SU-DHL-6 (cell line): ENCODE measurements around the gene SCARF2.
A peak's percentile ranks its signal among the peaks of the same experiment; 100 is the strongest.

Source experiments
- H2AFZ ChIP-seq: fragments of 200-600 bp; sonication (generic); 2 replicates; pipeline ENCODE4 v1.6.1; 2014; ENCODE audit warnings: low read depth, mild to moderate bottlenecking, moderate library complexity, mixed read lengths, antibody characterized with exemption, low read length; ENCODE audit not compliant: severe bottlenecking
- H3F3A ChIP-seq: fragments of 200-600 bp; shearing (Covaris generic); 2 replicates; pipeline ENCODE4 v1.6.0; 2016; ENCODE audit warnings: antibody characterized with exemption, mild to moderate bottlenecking; ENCODE audit not compliant: insufficient read depth
- H3K27ac ChIP-seq: fragments of 200-600 bp; sonication (generic); 2 replicates; pipeline ENCODE4 v1.5.1; 2016; ENCODE audit warnings: low read depth, mild to moderate bottlenecking, low read length, moderate library complexity, mixed read lengths
- H3K27me3 ChIP-seq: fragments of 200-600 bp; sonication (generic), shearing (Covaris generic); 2 replicates; pipeline ENCODE4 v1.6.0; 2014; ENCODE audit warnings: mild to moderate bottlenecking, low read length
- H3K36me3 ChIP-seq: fragments of 200-600 bp; sonication (generic); 2 replicates; pipeline ENCODE4 v1.6.1; 2014; ENCODE audit warnings: mild to moderate bottlenecking, low read length, mixed read lengths
- H3K4me2 ChIP-seq: fragments of 300-600, 200-600 bp; shearing (Covaris generic), sonication (generic); 2 replicates; pipeline ENCODE4 v1.6.0; 2014; ENCODE audit warnings: low read length, low read depth, mild to moderate bottlenecking; ENCODE audit not compliant: poor library complexity, severe bottlenecking
- H3K4me3 ChIP-seq: fragments of 200-600 bp; sonication (generic); 2 replicates; pipeline ENCODE4 v1.5.1; 2014; ENCODE audit warnings: antibody characterized with exemption, low read length, mild to moderate bottlenecking, mixed read lengths; ENCODE audit not compliant: insufficient read depth, poor library complexity, severe bottlenecking
- H3K79me2 ChIP-seq: fragments of 200-600 bp; sonication (generic); 2 replicates; pipeline ENCODE4 v1.6.1; 2014; ENCODE audit warnings: mild to moderate bottlenecking, low read length, moderate library complexity; ENCODE audit not compliant: insufficient read depth
- H3K9ac ChIP-seq: fragments of 200-600 bp; sonication (generic); 2 replicates; pipeline ENCODE4 v1.7.0; 2014; ENCODE audit warnings: mild to moderate bottlenecking, low read length
- H3K9me2 ChIP-seq: fragments of 200-600 bp; sonication (generic); replicated peaks from 2 replicates; pipeline ENCODE4 v1.6.1; 2014; ENCODE audit warnings: low read length; ENCODE audit not compliant: insufficient read depth
- H3K9me3 ChIP-seq: fragments of 200-600 bp; sonication (generic); 2 replicates; pipeline ENCODE4 v1.6.1; 2014; ENCODE audit warnings: low read length, mixed read lengths; ENCODE audit not compliant: insufficient read depth
- H4K20me1 ChIP-seq: fragments of 200-600 bp; sonication (generic); 2 replicates; pipeline ENCODE4 v1.6.1; 2014; ENCODE audit warnings: low read depth, mild to moderate bottlenecking, antibody characterized with exemption, low read length, moderate library complexity, mixed read lengths
- CTCF ChIP-seq: fragments of 200-600 bp; sonication (generic); IDR thresholded peaks from one replicate; pipeline ENCODE4 v1.5.1; 2017; ENCODE audit warnings: antibody characterized with exemption, mild to moderate bottlenecking, low read length, moderate library complexity; ENCODE audit not compliant: insufficient read depth, poor library complexity, severe bottlenecking
- EZH2phosphoT487 ChIP-seq: fragments of 200-600 bp; sonication (generic), shearing (Covaris generic); conservative IDR thresholded peaks from 2 replicates; pipeline ENCODE4 v1.6.1; 2018; ENCODE audit warnings: mild to moderate bottlenecking, antibody characterized with exemption, low read length, moderate library complexity, mixed read lengths

Gene SCARF2

DNA sequence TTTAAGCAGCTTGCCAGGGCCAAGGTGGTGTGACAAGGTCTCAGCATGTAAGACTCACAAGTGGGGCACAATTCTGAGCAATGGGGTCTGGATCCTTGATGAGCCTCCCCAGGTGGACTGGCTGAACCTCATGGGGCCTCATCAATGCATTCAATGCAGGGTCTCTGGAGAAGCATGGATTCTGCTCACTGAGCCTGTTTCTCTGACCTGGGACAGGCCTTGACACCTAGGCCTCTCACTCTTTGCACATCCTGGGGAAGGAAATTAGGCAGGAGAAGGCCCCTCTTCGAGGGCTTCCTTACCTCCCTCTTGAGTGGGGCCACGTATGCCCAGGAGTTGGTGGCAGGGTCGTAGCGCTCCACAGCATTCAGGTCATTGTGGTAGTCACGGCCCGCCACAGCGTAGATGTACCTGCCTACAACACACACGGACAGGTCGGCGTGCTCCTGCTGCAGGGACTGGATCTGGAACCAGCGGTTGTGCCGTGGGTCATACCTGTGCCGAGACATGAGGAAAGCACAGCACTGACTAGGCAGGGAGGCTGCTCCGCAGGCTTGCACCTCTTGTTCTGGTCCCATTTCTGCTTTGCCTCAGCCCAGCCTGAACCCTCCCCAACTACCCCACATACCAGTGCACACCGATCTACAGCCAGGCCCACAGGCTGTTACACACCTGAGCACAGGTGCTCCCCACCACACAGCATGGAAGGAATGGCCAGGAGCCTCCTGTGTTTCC lies 20.0 kb upstream of the SCARF2 start:
- H3K27ac ChIP-seq, result no peak overlapping the region
- no peak overlapping the region for H2AFZ ChIP-seq
- no peaks in the 10 kb centered on the region for H3K79me2 ChIP-seq
- H3K4me3 ChIP-seq, result no peak overlapping the region
- no peak for TF ChIP-seq CTCF
- no peak for TF ChIP-seq EZH2phosphoT487
- no peaks in the 10 kb centered on the region for H4K20me1 ChIP-seq
- H3K36me3 ChIP-seq, result no peaks in the 10 kb centered on the region
- no peaks in the 10 kb centered on the region for H3F3A ChIP-seq
- no peak overlapping the region for H3K4me2 ChIP-seq
- H3K9ac ChIP-seq, result no peak overlapping the region
- no peaks in the 10 kb centered on the region for H3K9me2 ChIP-seq
- H3K9me3 ChIP-seq, result no peaks in the 10 kb centered on the region
- no peaks in the 10 kb centered on the region for H3K27me3 ChIP-seq

DNA sequence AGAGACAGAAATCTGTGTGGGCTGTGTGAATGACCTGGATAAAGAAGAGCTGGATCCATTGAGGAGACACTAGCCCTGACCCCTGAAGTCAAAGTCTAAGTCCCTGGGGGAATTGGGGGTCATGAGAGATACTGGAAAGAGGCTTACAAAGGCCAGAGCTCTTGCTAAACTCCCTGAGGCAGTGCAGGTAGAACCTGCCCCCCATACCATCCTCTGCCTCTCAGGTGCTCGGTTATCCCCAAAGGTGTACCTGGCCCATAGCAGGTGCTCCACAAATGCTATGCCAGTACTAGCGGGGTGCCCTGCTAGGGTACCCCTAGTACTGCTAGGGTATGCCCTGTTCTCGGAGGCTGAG lies 19.1 kb upstream of the SCARF2 start:
- H3K9me3 ChIP-seq, result no peaks in the 10 kb centered on the region
- H3K36me3 ChIP-seq, result no peaks in the 10 kb centered on the region
- no peak overlapping the region for H3K9ac ChIP-seq
- H3K27me3 ChIP-seq, result no peaks in the 10 kb centered on the region
- no peaks in the 10 kb centered on the region for H4K20me1 ChIP-seq
- no peak overlapping the region for H3K4me3 ChIP-seq
- no peaks in the 10 kb centered on the region for H3K9me2 ChIP-seq
- no peak overlapping the region for H3K27ac ChIP-seq
- H3K4me2 ChIP-seq, result no peak overlapping the region
- no peak for TF ChIP-seq CTCF
- H2AFZ ChIP-seq, result peak overlapping the region; percentile 45
- H3F3A ChIP-seq, result no peaks in the 10 kb centered on the region
- no peaks in the 10 kb centered on the region for H3K79me2 ChIP-seq

GRCh38 chr22:20456064-20456721 lies 18.6 kb upstream of the SCARF2 start:
- no peak overlapping the region for H3K4me2 ChIP-seq
- H3K36me3 ChIP-seq, result no peaks in the 10 kb centered on the region
- H3K4me3 ChIP-seq, result no peak overlapping the region
- no peaks in the 10 kb centered on the region for H3F3A ChIP-seq
- TF ChIP-seq CTCF (no peak), EZH2phosphoT487 (no peak)
- H3K9me2 ChIP-seq, result no peaks in the 10 kb centered on the region
- H2AFZ ChIP-seq, result peak overlapping the region; percentile 45
- no peak overlapping the region for H3K27ac ChIP-seq
- H3K9me3 ChIP-seq, result no peaks in the 10 kb centered on the region
- H3K79me2 ChIP-seq, result no peaks in the 10 kb centered on the region
- no peaks in the 10 kb centered on the region for H4K20me1 ChIP-seq
- no peak overlapping the region for H3K9ac ChIP-seq
- H3K27me3 ChIP-seq, result no peaks in the 10 kb centered on the region
